H9 (cell line): Measurements from ENCODE around the gene TEC. TPM values are rescaled to one million over a fixed set of nuclear protein-coding genes. Genes with fewer than 3 reads are reported as not detected.

Experiments used
- DNase-seq: peaks from one replicate; pipeline ENCODE4 v3.0.0-alpha.2; 2017
- H2AFZ ChIP-seq: one replicate; pipeline ENCODE4 v1.6.1; 2013; ENCODE audit warnings: mild to moderate bottlenecking, low read length, control low read depth, moderate library complexity
- H2AK5ac ChIP-seq: 2 replicates; pipeline ENCODE4 v1.6.1; 2013; ENCODE audit warnings: low read length, control low read depth, mixed read lengths; ENCODE audit not compliant: insufficient read length
- H2BK120ac ChIP-seq: one replicate; pipeline ENCODE4 v1.6.1; 2013; ENCODE audit warnings: low read depth, mild to moderate bottlenecking, low read length, control low read depth, inconsistent platforms; ENCODE audit not compliant: poor library complexity, severe bottlenecking
- H2BK12ac ChIP-seq: 2 replicates; pipeline ENCODE4 v1.6.1; 2013; ENCODE audit warnings: low read length, control low read depth, mixed read lengths, low read depth; ENCODE audit not compliant: insufficient read length
- H2BK15ac ChIP-seq: 2 replicates; pipeline ENCODE4 v1.6.1; 2013; ENCODE audit warnings: low read depth, low read length, control low read depth
- H2BK20ac ChIP-seq: one replicate; pipeline ENCODE4 v1.6.1; 2013; ENCODE audit warnings: low read depth, mild to moderate bottlenecking, low read length, control low read depth, inconsistent platforms; ENCODE audit not compliant: poor library complexity, severe bottlenecking
- H2BK5ac ChIP-seq: 2 replicates; pipeline ENCODE4 v1.6.1; 2013; ENCODE audit warnings: low read length, control low read depth, mixed read lengths; ENCODE audit not compliant: insufficient read length
- H3K14ac ChIP-seq: 2 replicates; pipeline ENCODE4 v1.6.1; 2013; ENCODE audit warnings: low read length, control low read depth; ENCODE audit not compliant: insufficient read depth
- H3K18ac ChIP-seq: 2 replicates; pipeline ENCODE4 v1.6.1; 2013; ENCODE audit warnings: low read depth, mild to moderate bottlenecking, mixed read lengths, low read length, control low read depth; ENCODE audit not compliant: insufficient read length
- H3K23ac ChIP-seq: 2 replicates; pipeline ENCODE4 v1.6.1; 2013; ENCODE audit warnings: low read length, control low read depth, mixed read lengths, low read depth; ENCODE audit not compliant: insufficient read length
- H3K23me2 ChIP-seq: 2 replicates; pipeline ENCODE4 v1.6.1; 2013; ENCODE audit warnings: low read depth, mild to moderate bottlenecking, mixed read lengths, low read length, control low read depth; ENCODE audit not compliant: insufficient read length, poor library complexity, severe bottlenecking
- H3K27ac ChIP-seq: 2 replicates; pipeline ENCODE4 v1.5.1; 2013; ENCODE audit warnings: low read length, control low read depth, mixed read lengths, low read depth; ENCODE audit not compliant: insufficient read length
- H3K27me3 ChIP-seq: 2 replicates; pipeline ENCODE4 v1.6.1; 2013; ENCODE audit warnings: low read length, control low read depth, inconsistent platforms; ENCODE audit not compliant: insufficient read depth
- H3K4ac ChIP-seq: 2 replicates; pipeline ENCODE4 v1.6.1; 2013; ENCODE audit warnings: low read depth, mild to moderate bottlenecking, control low read depth, inconsistent platforms, low read length, moderate library complexity
- H3K4me1 ChIP-seq: 2 replicates; pipeline ENCODE4 v1.6.1; 2013; ENCODE audit warnings: low read length, control low read depth, inconsistent platforms; ENCODE audit not compliant: insufficient read depth
- H3K4me2 ChIP-seq: 2 replicates; pipeline ENCODE4 v1.6.1; 2013; ENCODE audit warnings: low read length, control low read depth, mixed read lengths; ENCODE audit not compliant: insufficient read length, insufficient read depth
- H3K56ac ChIP-seq: 2 replicates; pipeline ENCODE4 v1.6.1; 2013; ENCODE audit warnings: low read depth, mild to moderate bottlenecking, mixed read lengths, low read length, control low read depth; ENCODE audit not compliant: insufficient read length
- H3K79me1 ChIP-seq: 2 replicates; pipeline ENCODE4 v1.6.1; 2013; ENCODE audit warnings: low read depth, mild to moderate bottlenecking, moderate library complexity, low read length, control low read depth, inconsistent platforms; ENCODE audit not compliant: insufficient read depth, poor library complexity, severe bottlenecking
- H3K79me2 ChIP-seq: 2 replicates; pipeline ENCODE4 v1.6.1; 2013; ENCODE audit warnings: low read length, control low read depth, inconsistent platforms; ENCODE audit not compliant: insufficient read depth
- H3K9ac ChIP-seq: 2 replicates; pipeline ENCODE4 v1.6.1; 2013; ENCODE audit warnings: low read length, control low read depth, mixed read lengths; ENCODE audit not compliant: insufficient read length; ENCODE audit errors: extremely low read depth
- H3K9me3 ChIP-seq: one replicate; pipeline ENCODE4 v1.6.1; 2013; ENCODE audit warnings: low read depth, low read length, inconsistent platforms; ENCODE audit not compliant: control insufficient read depth
- H3T11ph ChIP-seq: one replicate; pipeline ENCODE4 v1.6.1; 2013; ENCODE audit warnings: mild to moderate bottlenecking, low read length, control low read depth, inconsistent platforms
- H4K20me1 ChIP-seq: one replicate; pipeline ENCODE4 v1.6.1; 2013; ENCODE audit not compliant: control insufficient read depth, insufficient read length, insufficient read depth
- H4K5ac ChIP-seq: 2 replicates; pipeline ENCODE4 v1.6.1; 2013; ENCODE audit warnings: low read depth, mild to moderate bottlenecking, mixed read lengths, low read length, control low read depth; ENCODE audit not compliant: insufficient read length
- H4K8ac ChIP-seq: replicated peaks from 2 replicates; pipeline ENCODE4 v1.6.1; 2013; ENCODE audit warnings: low read length, control low read depth, mixed read lengths, low read depth; ENCODE audit not compliant: insufficient read length
- H4K91ac ChIP-seq: 2 replicates; pipeline ENCODE4 v1.6.1; 2013; ENCODE audit warnings: low read depth, mild to moderate bottlenecking, moderate library complexity, mixed read lengths, low read length, control low read depth; ENCODE audit not compliant: insufficient read length
- H3K27ac Mint-ChIP-seq, 3 experiments: 2 replicates in 2 of 3; 3 replicates in 1 of 3; pipeline ENCODE4 v1.8.0; 2020 to 2021; ENCODE audit warnings: mixed read lengths in 3 of 3, mild to moderate bottlenecking in 1 of 3, moderate library complexity in 1 of 3
- H3K27me3 Mint-ChIP-seq: 2 replicates; pipeline ENCODE4 v1.8.0; 2021; ENCODE audit warnings: low read depth, mild to moderate bottlenecking, moderate library complexity, mixed read lengths
- H3K36me3 Mint-ChIP-seq, 3 experiments: 2 replicates in 2 of 3; 3 replicates in 1 of 3; pipeline ENCODE4 v1.8.0; 2020 to 2021; ENCODE audit warnings: low read depth in 3 of 3, mixed read lengths in 3 of 3; ENCODE audit not compliant: insufficient read depth in 1 of 3
- H3K4me1 Mint-ChIP-seq, 2 experiments: 2 replicates each; pipeline ENCODE4 v1.8.0; 2020; ENCODE audit warnings: mixed read lengths in 2 of 2
- H3K4me3 Mint-ChIP-seq, 2 experiments: 2 replicates in 1 of 2; 3 replicates in 1 of 2; pipeline ENCODE4 v1.8.0; 2020 to 2021; ENCODE audit warnings: mild to moderate bottlenecking in 2 of 2, mixed read lengths in 2 of 2, moderate library complexity in 1 of 2
- H3K9me3 Mint-ChIP-seq, 2 experiments: 2 replicates in 1 of 2; 3 replicates in 1 of 2; pipeline ENCODE4 v1.8.0; 2020; ENCODE audit warnings: mild to moderate bottlenecking in 2 of 2, mixed read lengths in 2 of 2, moderate library complexity in 1 of 2
- WGBS: extraction: QIAGEN DNeasy Blood & Tissue Kit; methylation state at CpG from one replicate; pipeline ENCODE4 v1.1.7; 2013; ENCODE audit warnings: missing lambda C conversion rate, low lambda C conversion rate, mixed read lengths; ENCODE audit not compliant: insufficient read length; ENCODE audit errors: extremely low coverage; 5-methylcytosine and 5-hydroxymethylcytosine counted together
- total RNA-seq: library from RNA; stranded (reverse); gene quantifications from 2 replicates; pipeline ENCODE4 v1.2.1, GENCODE V29; 2021
- TF ChIP-seq, protein P1 (sequence below): fragments of 200-600 bp; sonication (generic); conservative IDR thresholded peaks from 3 replicates; pipeline ENCODE4 v1.8.0; 2021; ENCODE audit warnings: antibody characterized with exemption, mild to moderate bottlenecking

The TEC gene
- total RNA-seq, 1 experiment from 2014 or later = 1.8 TPM

DNA sequence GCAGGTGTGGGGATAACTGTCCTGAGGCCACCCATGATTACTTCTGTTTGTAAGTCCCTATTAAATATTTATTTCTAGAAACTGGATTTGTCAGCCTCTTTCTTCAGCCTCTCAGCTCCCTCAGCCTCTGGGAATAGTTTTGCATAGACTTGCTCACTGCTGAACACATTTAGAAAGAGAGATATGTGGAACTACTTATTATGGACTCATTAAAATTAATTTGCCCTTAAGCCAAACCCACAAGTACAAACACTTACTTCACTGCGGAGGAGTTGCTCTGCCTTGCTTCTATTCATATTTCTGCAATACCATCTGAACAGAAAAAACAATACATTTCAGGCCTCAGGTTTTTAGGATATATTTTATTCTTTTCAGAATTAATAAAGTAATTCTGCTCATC is 113.2 kb downstream of the TEC start:
- no peak overlapping the region for H3K23ac ChIP-seq
- H3K18ac ChIP-seq = no peak overlapping the region
- Mint-ChIP-seq H3K4me1 (peaks cover 6% of the 10 kb centered on the region in 2 experiments), H3K4me3 (no peak overlapping the region), H3K9me3 (peaks cover 24 to 32% of the 10 kb centered on the region in 2 experiments), H3K27ac (no peak overlapping the region), H3K27me3 (no peaks in the 10 kb centered on the region), H3K36me3 (peaks cover 27 to 48% (median 44%) of the 10 kb centered on the region in 3 experiments)
- H2BK5ac ChIP-seq = no peak overlapping the region
- no peak overlapping the region for H2BK12ac ChIP-seq
- no peak overlapping the region for H3T11ph ChIP-seq
- no peaks in the 10 kb centered on the region for H3K79me1 ChIP-seq
- no peak overlapping the region for H4K8ac ChIP-seq
- DNase-seq = no peak
- H2AFZ ChIP-seq = no peak overlapping the region
- no peak overlapping the region for H3K14ac ChIP-seq
- no peaks in the 10 kb centered on the region for H3K4me1 ChIP-seq
- H4K91ac ChIP-seq = no peak overlapping the region
- no peak overlapping the region for H3K4me2 ChIP-seq
- no peak overlapping the region for H2BK120ac ChIP-seq
- no peak overlapping the region for H3K9ac ChIP-seq
- H3K27me3 ChIP-seq = no peaks in the 10 kb centered on the region
- no peaks in the 10 kb centered on the region for H4K20me1 ChIP-seq
- H3K4ac ChIP-seq = no peak overlapping the region
- no peak overlapping the region for H3K27ac ChIP-seq
- no peaks in the 10 kb centered on the region for H3K79me2 ChIP-seq
- no peak overlapping the region for H4K5ac ChIP-seq
- no peak overlapping the region for H3K56ac ChIP-seq
- H2BK15ac ChIP-seq = no peak overlapping the region
- no peak overlapping the region for H2AK5ac ChIP-seq
- no peaks in the 10 kb centered on the region for H3K23me2 ChIP-seq
- TF ChIP-seq, protein P1, sequence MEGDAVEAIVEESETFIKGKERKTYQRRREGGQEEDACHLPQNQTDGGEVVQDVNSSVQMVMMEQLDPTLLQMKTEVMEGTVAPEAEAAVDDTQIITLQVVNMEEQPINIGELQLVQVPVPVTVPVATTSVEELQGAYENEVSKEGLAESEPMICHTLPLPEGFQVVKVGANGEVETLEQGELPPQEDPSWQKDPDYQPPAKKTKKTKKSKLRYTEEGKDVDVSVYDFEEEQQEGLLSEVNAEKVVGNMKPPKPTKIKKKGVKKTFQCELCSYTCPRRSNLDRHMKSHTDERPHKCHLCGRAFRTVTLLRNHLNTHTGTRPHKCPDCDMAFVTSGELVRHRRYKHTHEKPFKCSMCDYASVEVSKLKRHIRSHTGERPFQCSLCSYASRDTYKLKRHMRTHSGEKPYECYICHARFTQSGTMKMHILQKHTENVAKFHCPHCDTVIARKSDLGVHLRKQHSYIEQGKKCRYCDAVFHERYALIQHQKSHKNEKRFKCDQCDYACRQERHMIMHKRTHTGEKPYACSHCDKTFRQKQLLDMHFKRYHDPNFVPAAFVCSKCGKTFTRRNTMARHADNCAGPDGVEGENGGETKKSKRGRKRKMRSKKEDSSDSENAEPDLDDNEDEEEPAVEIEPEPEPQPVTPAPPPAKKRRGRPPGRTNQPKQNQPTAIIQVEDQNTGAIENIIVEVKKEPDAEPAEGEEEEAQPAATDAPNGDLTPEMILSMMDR = no peak
- H2BK20ac ChIP-seq = no peak overlapping the region
- no CpG with 5 or more reads among the region's 1 CpG for WGBS
- peaks cover 24% of the 10 kb centered on the region for H3K9me3 ChIP-seq
